PC-3 (cell line): ENCODE data around the gene SEZ6L2. TPM values are rescaled to one million over a fixed set of nuclear protein-coding genes. Genes with fewer than 3 reads are reported as not detected.

Source experiments
- ATAC-seq: fragments of 200-7000 bp; cut with Tn5 transposase; 2 replicates; pipeline ENCODE4 v1.9.1; 2020; ENCODE audit warnings: mild to moderate bottlenecking, moderate library complexity
- BruUV-seq: library from RNA; stranded (reverse); fragments of 400-500 nt; replicated peaks from 2 replicates; lab custom pipeline; 2021; lab: Mats Ljungman, UMichigan
- CTCF ChIA-PET: fragments of 300-600 bp; sonication (Branson Sonifier 250); formaldehyde crosslinking; loops from one replicate; lab custom pipeline; 2022; ENCODE audit warnings: antibody characterized with exemption; lab: Charles Lee
- POLR2A ChIA-PET: fragments of 300-600 bp; sonication (Branson Sonifier 250); formaldehyde crosslinking; loops from one replicate; lab custom pipeline; 2022; ENCODE audit warnings: antibody characterized with exemption; ENCODE audit not compliant: unreplicated experiment; lab: Charles Lee
- DNase-seq: peaks from one replicate; pipeline ENCODE4 v3.0.0-alpha.2; 2015
- H2AFZ ChIP-seq: fragments of 300-600 bp; sonication (generic); 2 replicates; pipeline ENCODE4 v1.6.0; 2016; ENCODE audit warnings: antibody characterized with exemption, low read length
- H3F3A ChIP-seq: fragments of 300-600 bp; sonication (generic); one replicate; pipeline ENCODE4 v1.6.0; 2017; ENCODE audit warnings: antibody characterized with exemption, low read length, control low read depth, mild to moderate bottlenecking; ENCODE audit not compliant: unreplicated experiment
- H3K27ac ChIP-seq: fragments of 300-600 bp; sonication (generic); 2 replicates; pipeline ENCODE4 v1.5.1; 2016; ENCODE audit warnings: mild to moderate bottlenecking, low read length
- H3K27me3 ChIP-seq: fragments of 300-600 bp; sonication (generic); 2 replicates; pipeline ENCODE4 v1.6.1; 2016; ENCODE audit warnings: low read length, mixed read lengths
- H3K36me3 ChIP-seq: fragments of 300-600 bp; sonication (generic); 2 replicates; pipeline ENCODE4 v1.6.1; 2016; ENCODE audit warnings: low read depth, mixed run types, low read length, mixed read lengths
- H3K4me1 ChIP-seq: fragments of 300-600 bp; sonication (generic); 2 replicates; pipeline ENCODE4 v1.5.1; 2016; ENCODE audit warnings: low read length; ENCODE audit not compliant: insufficient read depth
- H3K4me2 ChIP-seq: fragments of 300-600 bp; sonication (generic); 2 replicates; pipeline ENCODE4 v1.6.0; 2016; ENCODE audit warnings: low read length
- H3K4me3 ChIP-seq: fragments of 300-600 bp; sonication (generic); 2 replicates; pipeline ENCODE4 v1.5.1; 2016; ENCODE audit warnings: mild to moderate bottlenecking, low read length, mixed read lengths
- H3K79me2 ChIP-seq: fragments of 300-600 bp; sonication (generic); 2 replicates; pipeline ENCODE4 v1.6.1; 2017; ENCODE audit warnings: low read length, mixed read lengths
- H3K9ac ChIP-seq: fragments of 300-600 bp; sonication (generic); 2 replicates; pipeline ENCODE4 v1.6.0; 2016; ENCODE audit warnings: mild to moderate bottlenecking, low read length
- H3K9me2 ChIP-seq: fragments of 300-600 bp; sonication (generic); replicated peaks from 2 replicates; pipeline ENCODE4 v1.6.1; 2016; ENCODE audit warnings: mixed run types, low read length, mixed read lengths
- H3K9me3 ChIP-seq: fragments of 300-600 bp; sonication (generic); 2 replicates; pipeline ENCODE4 v1.6.1; 2016; ENCODE audit warnings: low read length, mixed read lengths
- H4K20me1 ChIP-seq: fragments of 300-600 bp; sonication (generic); 2 replicates; pipeline ENCODE4 v1.6.1; 2016; ENCODE audit warnings: low read length, mixed read lengths
- EZH2 ChIP-seq: fragments of 300-600 bp; sonication (generic); IDR thresholded peaks from one replicate; pipeline ENCODE4 v1.6.1; 2017; ENCODE audit warnings: antibody characterized with exemption, mild to moderate bottlenecking, low read length; ENCODE audit not compliant: unreplicated experiment
- EZH2phosphoT487 ChIP-seq: fragments of 300-600 bp; sonication (generic); IDR thresholded peaks from 2 replicates; pipeline ENCODE4 v1.6.1; 2018; ENCODE audit warnings: mild to moderate bottlenecking, antibody characterized with exemption, low read length, borderline replicate concordance
- intact Hi-C: fragments of 100-400 bp; cut with micrococcal nuclease; formaldehyde crosslinking; loops from 2 replicates; pipeline ENCODE4 v1.9.0; 2023
- total RNA-seq: library from RNA; depleted of rRNA; stranded (reverse); fragments of >200 nt; gene quantifications from 2 replicates; pipeline ENCODE4 v1.2.3, GENCODE V29; 2014
- TF ChIP-seq, protein P1 (sequence below): fragments of 300-600 bp; sonication (generic); conservative IDR thresholded peaks from 2 replicates; pipeline ENCODE4 v1.5.1; 2017; ENCODE audit warnings: antibody characterized with exemption, low read depth, mild to moderate bottlenecking, low read length

SEZ6L2 gene
- total RNA-seq, 1 experiment from 2014 or later, result 25.3 TPM

DNA sequence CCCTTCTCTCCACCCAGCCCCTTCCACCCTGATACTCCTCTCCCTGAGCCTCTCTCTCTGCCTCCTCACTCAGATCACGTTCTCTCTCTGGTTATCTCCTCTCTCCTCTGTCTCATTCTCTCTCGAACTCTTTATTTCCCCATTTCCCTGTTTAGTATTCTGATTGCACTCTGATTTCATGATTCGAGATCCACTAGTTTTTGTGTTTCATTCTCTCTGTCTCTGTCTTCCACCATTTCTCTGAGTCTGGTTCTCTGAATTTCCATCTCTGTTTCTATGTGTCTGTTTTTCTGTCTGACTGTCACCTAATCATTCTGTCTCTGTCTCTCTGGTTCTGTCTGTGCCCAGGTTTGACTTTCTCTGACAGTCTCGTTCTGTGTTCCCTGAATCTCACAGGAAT is 2.0 kb downstream of the SEZ6L2 start:
- Histone ChIP-seq H3F3A (no peaks in the 10 kb centered on the region), H2AFZ (no peak overlapping the region), H3K9ac (no peak overlapping the region), H3K9me3 (no peaks in the 10 kb centered on the region), H3K9me2 (no peaks in the 10 kb centered on the region), H4K20me1 (no peaks in the 10 kb centered on the region), H3K79me2 (no peaks in the 10 kb centered on the region), H3K36me3 (no peaks in the 10 kb centered on the region), H3K27ac (no peak overlapping the region), H3K4me1 (peaks cover 7% of the 10 kb centered on the region; the same call in 1 of the 2 replicates), H3K27me3 (no peaks in the 10 kb centered on the region), H3K4me2 (no peak overlapping the region), H3K4me3 (no peak overlapping the region)
- TF ChIP-seq EZH2phosphoT487 (no peak), EZH2 (no peak)
- TF ChIP-seq, protein P1, sequence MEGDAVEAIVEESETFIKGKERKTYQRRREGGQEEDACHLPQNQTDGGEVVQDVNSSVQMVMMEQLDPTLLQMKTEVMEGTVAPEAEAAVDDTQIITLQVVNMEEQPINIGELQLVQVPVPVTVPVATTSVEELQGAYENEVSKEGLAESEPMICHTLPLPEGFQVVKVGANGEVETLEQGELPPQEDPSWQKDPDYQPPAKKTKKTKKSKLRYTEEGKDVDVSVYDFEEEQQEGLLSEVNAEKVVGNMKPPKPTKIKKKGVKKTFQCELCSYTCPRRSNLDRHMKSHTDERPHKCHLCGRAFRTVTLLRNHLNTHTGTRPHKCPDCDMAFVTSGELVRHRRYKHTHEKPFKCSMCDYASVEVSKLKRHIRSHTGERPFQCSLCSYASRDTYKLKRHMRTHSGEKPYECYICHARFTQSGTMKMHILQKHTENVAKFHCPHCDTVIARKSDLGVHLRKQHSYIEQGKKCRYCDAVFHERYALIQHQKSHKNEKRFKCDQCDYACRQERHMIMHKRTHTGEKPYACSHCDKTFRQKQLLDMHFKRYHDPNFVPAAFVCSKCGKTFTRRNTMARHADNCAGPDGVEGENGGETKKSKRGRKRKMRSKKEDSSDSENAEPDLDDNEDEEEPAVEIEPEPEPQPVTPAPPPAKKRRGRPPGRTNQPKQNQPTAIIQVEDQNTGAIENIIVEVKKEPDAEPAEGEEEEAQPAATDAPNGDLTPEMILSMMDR, result no peak
- intact Hi-C loops, result no loop called here
- POLR2A ChIA-PET, result no interaction called here
- ATAC-seq (no peak), DNase-seq (no peak)
- CTCF ChIA-PET, result no interaction called here
- BruUV-seq, result no TSS peak

DNA sequence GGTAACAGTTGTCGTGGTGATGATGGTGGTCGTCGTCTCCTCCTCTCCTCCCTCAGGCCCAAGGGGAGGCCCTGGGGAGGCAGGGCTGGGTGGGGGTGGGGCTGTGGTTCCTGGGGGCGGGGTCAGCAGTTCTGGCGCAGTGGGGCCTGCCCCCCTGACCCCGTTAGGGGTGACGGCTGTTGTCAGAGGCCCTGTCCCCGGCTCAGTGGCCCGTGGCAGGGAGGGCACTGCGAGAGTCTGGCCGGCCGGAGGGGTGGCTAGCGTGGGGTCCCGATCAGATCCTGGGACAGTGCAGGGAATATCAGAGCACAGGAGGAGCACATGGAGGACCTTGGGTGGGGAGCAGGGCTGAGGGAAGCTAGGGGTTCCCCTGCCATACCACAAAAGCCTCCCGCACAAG is 2.5 kb downstream of the SEZ6L2 start:
- Histone ChIP-seq H3K9me2 (no peaks in the 10 kb centered on the region), H3F3A (no peaks in the 10 kb centered on the region), H3K9ac (no peak overlapping the region), H3K4me3 (no peak overlapping the region), H3K27ac (no peak overlapping the region), H3K9me3 (no peaks in the 10 kb centered on the region), H3K4me2 (no peak overlapping the region), H3K79me2 (no peaks in the 10 kb centered on the region), H3K27me3 (no peaks in the 10 kb centered on the region), H3K4me1 (peaks cover 7% of the 10 kb centered on the region; the same call in 1 of the 2 replicates), H4K20me1 (no peaks in the 10 kb centered on the region), H2AFZ (no peak overlapping the region), H3K36me3 (no peaks in the 10 kb centered on the region)
- no TSS peak for BruUV-seq
- intact Hi-C loops, result no loop called here
- no peak for TF ChIP-seq EZH2phosphoT487
- TF ChIP-seq, protein P1, result no peak
- TF ChIP-seq EZH2, result no peak
- DNase-seq (no peak), ATAC-seq (no peak)
- CTCF ChIA-PET, result no interaction called here
- POLR2A ChIA-PET, result no interaction called here

DNA sequence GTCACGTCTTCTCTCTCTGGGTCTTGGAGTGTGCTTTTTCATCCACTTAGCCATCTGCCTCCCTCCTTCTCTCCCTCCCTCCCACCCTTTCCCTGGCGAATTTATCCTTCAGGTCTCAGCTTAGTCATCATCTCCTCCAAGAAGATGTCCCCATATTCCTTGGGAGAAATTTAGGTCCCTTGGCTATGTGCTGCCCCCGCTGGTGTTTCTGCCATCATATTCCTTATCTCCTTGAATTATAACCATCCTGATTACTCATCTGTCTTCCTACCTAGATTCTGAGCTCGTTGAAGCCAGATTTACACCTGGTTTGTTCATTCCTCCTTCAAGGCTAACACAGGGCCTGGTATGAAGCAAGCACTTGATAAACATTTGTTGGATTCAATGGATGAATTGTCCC is 5.0 kb downstream of the SEZ6L2 start:
- no peaks in the 10 kb centered on the region for H3F3A ChIP-seq
- BruUV-seq, result no TSS peak
- intact Hi-C loops, result no loop called here
- no peaks in the 10 kb centered on the region for H3K9me2 ChIP-seq
- no peak overlapping the region for H3K9ac ChIP-seq
- H3K9me3 ChIP-seq, result no peaks in the 10 kb centered on the region
- H3K4me2 ChIP-seq, result no peak overlapping the region
- 0 out of 2 replicates have a peak, but pooled peaks cover 4% of the 10 kb centered on the region for H3K4me1 ChIP-seq
- ChIA-PET CTCF (interaction anchor here (0.7 kb wide), 1 partner anchor 87 kb away, joined by 3 read pairs; no protein-coding TSS in a partner anchor), POLR2A (no interaction called here)
- H3K27me3 ChIP-seq, result no peaks in the 10 kb centered on the region
- TF ChIP-seq, protein P1, result no peak
- TF ChIP-seq EZH2phosphoT487 (no peak), EZH2 (no peak)
- H4K20me1 ChIP-seq, result no peaks in the 10 kb centered on the region
- H3K4me3 ChIP-seq, result no peak overlapping the region
- H3K36me3 ChIP-seq, result no peaks in the 10 kb centered on the region
- H2AFZ ChIP-seq, result no peak overlapping the region
- no peaks in the 10 kb centered on the region for H3K79me2 ChIP-seq
- DNase-seq (no peak), ATAC-seq (no peak)
- H3K27ac ChIP-seq, result no peak overlapping the region
